Measurements from ENCODE around the gene TPR.

The TPR gene

DNA sequence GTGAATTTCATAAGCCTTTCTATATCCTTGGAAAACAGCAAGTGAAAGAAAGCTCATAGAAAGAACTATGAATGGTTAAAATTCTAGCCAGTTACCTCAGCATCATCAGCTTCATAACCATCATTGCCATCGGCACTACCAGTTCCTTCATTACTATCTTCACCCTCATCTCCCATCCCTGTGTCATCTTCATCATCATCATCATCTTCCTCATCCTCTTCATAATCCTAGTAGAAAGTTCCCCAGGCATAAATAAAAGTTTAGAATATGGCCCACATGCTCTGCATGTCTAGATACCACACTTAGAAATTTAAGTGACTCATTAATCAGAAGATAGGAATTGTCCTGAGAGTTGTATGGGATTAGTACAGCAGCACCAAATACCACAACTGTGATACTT lies 49.0 kb downstream of the TPR start:
- DNase-seq: no peak

DNA sequence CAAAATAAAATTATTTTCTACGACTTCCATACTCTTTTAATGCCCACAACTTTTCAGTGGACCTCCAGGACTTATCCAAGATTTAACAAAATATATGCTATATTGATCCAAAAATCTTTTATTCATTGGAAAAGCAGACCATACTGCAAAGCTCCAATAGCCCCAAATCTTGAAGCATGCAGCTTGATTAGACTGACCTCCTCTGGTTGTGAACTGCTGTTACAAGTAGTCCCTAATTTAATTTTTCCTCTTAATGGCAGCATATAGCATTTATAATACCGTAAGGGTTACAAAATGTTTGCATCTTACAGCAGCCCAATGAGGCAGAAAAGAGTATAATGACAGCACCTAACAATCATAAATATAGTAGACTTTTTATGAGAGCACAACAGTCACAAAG lies 49.8 kb downstream of the TPR start:
- DNase-seq: no peak

DNA sequence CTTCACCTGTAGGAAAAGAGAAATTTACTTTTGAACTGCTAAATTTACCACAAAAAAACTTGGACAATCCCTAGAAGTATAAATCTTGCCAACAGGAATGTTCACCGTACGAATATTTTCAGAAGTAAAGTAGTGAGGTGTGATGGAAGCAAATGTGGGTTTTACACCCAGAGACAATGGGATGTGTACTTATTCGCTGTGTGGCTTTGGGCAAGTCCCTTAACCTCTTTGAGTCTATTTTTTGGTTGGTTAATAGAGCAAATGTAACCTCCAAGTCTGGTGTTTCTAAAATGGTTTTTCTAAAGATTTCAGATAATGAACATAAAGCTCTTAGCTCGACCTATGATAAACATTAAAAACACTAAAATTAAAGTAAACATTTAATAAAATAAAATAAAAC lies 51.2 kb downstream of the TPR start:
- DNase-seq: no peak

DNA sequence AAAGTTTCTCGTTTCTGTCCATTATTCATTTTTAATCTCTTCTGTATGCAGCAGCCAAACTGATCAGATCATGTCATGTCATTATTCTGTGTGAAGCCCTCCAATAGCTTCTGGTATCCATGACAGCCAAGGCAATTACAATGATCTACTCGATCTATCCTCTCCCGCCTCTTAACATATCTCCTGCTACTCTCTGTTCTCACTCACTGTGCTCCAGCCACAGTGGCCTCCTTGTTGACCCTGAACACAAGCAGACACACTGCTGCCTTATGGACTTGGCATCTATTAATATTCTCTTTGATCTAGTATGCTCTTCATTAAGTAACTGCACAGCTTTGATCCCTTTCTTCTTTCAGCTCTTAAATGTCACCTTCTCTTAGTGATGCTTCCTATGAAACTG lies 59.5 kb downstream of the TPR start:
- no peak for DNase-seq

DNA sequence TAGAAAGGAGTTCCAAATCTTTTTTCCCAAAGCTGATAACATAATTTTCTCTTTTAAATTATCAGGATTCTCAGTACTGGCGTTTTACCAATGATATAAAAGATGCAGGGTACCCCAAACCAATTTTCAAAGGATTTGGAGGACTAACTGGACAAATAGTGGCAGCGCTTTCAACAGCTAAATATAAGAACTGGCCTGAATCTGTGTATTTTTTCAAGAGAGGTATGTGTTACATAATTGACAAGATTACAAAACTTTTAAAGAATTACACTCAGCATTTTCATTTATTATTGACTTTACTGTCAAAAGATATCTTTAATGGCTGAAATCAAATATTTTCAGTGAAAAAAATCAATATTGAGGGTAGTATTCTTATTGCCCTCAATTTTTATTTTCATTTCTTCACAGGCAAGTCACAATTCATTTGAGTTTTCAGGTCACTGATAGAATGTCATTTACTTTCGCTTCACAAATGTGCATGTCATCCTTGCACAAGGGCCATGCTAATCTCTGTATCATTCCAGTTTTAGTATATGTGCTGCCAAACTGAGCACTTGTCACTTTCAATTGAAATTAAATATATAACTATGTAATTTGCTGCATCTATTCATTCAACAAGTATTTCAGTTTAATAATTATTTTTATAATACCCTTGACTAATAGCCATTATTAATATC lies 63.5 kb downstream of the TPR start:
- DNase-seq: no peak

DNA sequence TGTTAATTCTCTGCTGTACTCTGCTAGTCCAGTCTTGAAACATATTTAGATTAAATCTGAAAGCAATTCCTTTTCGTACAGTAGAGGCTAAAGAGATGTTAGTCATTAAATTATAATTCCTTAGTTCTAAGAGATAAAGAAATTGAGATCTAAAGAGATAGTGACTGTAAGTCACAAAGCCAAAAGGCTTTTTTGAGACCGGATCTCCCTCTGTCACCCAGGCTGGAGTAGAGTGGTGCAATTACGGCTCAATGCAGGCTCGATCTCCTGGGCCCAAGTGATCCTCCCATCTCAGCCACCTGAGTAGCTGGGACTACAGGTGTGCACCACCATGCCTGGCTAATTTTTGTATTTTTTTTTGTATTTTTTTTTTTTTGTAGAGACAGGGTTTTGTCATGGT lies 64.7 kb downstream of the TPR start:
- DNase-seq: no peak

DNA sequence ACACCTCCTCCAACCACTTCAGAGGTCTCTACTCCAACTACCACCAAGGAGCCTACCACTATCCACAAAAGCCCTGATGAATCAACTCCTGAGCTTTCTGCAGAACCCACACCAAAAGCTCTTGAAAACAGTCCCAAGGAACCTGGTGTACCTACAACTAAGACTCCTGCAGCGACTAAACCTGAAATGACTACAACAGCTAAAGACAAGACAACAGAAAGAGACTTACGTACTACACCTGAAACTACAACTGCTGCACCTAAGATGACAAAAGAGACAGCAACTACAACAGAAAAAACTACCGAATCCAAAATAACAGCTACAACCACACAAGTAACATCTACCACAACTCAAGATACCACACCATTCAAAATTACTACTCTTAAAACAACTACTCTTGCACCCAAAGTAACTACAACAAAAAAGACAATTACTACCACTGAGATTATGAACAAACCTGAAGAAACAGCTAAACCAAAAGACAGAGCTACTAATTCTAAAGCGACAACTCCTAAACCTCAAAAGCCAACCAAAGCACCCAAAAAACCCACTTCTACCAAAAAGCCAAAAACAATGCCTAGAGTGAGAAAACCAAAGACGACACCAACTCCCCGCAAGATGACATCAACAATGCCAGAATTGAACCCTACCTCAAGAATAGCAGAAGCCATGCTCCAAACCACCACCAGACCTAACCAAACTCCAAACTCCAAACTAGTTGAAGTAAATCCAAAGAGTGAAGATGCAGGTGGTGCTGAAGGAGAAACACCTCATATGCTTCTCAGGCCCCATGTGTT lies 66.6 kb downstream of the TPR start:
- no peak for DNase-seq

DNA sequence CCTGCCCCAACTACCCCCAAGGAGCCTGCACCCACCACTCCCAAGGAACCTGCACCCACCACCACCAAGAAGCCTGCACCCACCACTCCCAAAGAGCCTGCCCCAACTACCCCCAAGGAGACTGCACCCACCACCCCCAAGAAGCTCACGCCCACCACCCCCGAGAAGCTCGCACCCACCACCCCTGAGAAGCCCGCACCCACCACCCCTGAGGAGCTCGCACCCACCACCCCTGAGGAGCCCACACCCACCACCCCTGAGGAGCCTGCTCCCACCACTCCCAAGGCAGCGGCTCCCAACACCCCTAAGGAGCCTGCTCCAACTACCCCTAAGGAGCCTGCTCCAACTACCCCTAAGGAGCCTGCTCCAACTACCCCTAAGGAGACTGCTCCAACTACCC lies 67.6 kb downstream of the TPR start:
- DNase-seq: no peak

DNA sequence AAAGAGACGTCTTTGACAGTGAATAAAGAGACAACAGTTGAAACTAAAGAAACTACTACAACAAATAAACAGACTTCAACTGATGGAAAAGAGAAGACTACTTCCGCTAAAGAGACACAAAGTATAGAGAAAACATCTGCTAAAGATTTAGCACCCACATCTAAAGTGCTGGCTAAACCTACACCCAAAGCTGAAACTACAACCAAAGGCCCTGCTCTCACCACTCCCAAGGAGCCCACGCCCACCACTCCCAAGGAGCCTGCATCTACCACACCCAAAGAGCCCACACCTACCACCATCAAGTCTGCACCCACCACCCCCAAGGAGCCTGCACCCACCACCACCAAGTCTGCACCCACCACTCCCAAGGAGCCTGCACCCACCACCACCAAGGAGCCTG lies 68.5 kb downstream of the TPR start:
- DNase-seq: no peak

DNA sequence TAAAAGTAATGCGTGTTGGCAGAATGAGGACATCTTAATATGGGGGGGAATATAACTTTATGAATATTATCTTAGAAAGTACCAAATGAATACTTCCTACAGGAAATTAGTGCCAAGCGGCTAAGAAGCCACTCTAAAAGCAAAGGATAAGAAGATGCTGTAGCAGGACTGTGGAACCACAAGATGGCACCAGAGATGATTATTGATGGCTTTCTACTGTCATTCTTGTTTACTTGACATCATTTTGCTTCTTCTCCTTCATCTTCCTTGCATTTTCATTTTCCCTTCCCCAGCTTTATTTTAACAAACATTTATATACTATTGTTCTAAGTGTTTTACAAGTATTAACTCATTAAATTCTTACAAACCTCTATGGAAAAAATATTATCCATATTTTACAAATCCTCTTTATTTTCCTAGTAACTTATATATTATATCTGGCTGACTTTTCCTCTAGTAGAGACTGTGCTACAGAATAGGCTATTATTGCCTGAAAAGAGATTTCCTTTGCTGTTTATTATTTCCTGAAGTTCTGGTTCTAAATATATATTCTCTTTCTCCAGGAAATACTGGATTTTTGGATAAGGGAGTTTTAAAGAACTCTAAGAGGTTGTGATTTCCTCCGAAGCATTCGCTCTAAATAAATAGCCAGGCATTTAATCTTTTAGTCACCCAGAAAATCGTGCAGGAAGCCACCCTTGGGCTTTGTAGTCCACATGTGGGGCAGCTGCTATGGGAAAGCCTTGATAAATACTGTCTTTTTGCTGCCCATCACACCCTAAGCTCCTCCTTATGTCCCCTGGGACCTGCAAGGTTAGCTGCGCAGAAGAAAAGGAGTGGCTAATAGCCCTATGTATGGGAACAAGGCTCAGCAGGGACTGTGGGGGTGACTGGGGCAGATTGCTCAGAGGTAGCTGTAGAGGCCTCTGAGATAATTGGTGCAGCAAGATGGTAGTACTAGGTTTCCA lies 69.8 kb downstream of the TPR start:
- DNase-seq: no peak

DNA sequence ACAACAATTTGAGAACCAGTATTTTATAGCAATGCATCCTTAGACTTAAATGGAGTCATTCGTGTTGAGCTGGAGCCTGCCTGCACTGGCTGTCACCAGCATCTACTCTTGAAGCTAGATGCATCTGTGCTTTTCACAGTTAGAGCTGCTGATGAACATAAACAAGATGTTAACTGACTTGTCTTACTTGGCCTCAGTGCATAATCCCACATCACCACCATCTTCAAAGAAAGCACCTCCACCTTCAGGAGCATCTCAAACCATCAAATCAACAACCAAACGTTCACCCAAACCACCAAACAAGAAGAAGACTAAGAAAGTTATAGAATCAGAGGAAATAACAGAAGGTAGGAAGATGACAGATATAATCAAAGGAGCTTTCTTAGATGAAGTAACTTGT lies 71.1 kb downstream of the TPR start:
- DNase-seq: no peak

DNA sequence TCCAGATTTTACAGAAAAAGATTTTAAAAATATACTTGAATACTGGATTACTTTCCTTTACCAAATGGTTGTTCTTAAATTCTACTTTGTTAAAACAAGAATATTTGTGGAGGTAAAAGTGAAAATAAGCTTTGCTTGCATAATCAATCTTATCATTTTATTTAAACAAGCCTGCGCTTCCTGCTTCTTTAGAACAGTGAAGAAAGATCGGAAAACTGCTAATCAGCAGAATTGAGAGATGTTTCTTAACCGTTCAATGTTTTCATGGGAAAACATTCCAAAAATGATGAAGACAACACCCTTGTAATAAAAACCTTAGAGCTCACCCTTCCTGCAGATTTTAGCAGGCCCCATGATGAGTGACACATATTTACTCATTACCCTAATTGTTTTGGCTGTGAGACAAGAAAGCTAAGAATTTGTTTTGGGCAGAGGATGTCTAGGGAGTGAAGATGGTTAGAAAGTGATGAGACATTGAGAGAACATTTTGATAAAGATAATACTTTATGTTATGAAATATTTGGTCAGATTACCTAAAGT lies 72.6 kb downstream of the TPR start:
- DNase-seq: no peak

DNA sequence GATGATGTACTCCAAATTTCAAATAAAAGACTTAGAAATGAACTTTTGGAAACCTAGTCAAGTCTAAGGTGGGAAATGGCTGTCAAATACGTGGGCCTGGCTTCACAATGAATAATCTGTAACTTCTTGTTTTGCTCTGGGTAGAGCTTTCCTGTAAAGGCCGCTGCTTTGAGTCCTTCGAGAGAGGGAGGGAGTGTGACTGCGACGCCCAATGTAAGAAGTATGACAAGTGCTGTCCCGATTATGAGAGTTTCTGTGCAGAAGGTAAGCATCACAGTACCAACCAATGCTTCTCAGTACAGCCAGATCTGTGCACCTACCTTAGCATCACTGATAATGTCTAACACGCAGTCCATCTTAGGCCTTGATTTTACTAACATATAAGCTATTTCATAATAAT lies 73.6 kb downstream of the TPR start:
- DNase-seq: no peak

DNA sequence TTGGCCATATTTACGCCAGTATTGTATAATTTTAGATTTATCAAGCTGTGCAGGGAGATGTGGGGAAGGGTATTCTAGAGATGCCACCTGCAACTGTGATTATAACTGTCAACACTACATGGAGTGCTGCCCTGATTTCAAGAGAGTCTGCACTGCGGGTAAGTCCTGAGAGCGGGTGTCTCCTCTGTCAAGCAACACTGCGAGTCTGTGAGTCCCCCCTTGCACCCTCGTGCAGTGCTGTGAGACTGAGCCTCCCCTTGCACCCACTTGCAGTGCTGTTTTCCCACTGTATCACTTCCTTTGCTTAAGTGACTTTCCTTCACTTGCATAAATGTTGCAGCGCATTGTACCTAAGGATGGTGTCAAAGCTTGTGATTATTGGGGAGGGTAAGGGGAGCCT lies 75.0 kb downstream of the TPR start:
- no peak for DNase-seq

DNA sequence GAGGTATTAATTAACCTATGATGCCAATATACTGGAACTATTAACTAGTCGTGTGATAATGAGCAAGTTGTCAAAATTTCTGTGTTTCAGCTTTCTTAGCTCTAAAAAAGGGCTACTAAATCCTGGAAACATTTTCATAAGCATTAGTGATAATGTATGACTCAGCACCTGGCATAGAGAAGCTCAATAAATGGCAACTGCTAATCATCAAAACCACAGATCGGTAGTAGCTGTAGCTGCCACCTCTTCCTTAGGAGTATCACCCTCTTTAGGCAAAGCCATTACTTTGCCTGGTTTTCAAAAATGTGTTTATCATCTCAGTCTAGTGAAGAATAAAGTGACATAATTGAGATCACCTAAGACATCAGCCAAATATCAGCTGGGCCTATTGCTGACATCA lies 75.5 kb downstream of the TPR start:
- DNase-seq: no peak

DNA sequence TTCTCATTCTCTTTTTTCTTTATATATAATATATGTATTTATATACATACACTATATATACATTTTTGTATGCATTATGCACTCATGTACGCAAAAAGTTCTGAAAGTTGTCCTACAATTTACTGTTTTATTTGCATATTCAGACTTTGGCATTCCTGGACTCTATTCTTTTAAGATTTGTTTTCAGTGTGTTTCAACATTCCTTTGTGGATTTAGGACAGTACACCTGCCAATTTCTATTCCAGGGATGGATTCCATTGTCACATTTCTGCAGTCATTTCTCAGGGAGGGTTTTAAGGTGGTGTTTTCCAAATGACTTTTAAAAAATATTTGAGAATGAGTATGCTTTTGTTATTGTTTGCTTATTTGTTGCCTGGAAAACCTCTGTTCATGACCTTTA lies 76.2 kb downstream of the TPR start:
- DNase-seq: no peak

DNA sequence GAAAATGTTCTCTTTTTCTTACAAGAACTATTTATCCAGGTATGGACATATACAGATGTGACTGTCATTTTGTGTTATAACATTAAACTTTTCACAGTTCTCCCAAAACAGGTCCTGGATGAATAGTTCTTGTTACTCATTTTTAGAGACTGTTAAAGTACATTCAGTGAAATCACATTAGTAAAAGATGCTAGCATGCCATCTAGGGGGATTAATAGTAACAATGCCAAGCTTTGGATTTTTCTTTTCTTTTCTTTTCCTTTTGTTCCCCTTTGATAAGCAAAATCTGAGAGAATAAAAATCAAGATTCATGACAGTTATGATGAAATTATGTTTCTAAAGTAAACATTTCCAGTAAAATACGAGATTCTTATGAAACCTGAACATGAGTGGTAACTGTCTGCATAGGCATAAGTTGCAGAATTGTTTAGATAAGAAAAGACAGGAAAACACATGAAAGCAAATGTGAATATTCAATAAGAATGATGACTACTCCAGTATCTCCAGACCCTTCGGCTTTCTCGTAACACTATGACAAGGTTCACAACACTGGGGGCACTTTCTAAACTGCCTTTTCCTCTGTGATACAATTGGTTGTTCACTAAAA lies 77.5 kb downstream of the TPR start:
- no peak for DNase-seq

DNA sequence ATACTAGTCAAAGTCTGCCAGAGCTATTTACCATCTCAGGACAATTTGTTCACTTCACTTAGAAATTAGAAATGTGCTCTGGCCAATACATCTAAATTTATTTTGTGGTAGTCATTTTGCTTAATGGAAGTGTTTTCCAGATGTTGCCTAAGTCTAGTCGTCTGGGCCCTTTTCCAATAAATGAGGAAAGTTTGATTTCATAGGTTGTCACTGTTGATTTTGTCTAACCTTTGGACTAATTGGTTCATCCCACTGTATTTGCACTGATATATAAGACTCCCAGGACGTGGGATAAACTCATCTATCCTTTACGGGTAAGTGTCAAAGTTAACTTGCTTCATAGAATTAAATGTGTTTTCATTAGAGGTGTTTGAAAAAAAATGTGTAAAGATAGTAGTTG lies 79.1 kb downstream of the TPR start, which contains the start of gene PRG4:
Gene PRG4 (plus strand): TSS at position 300 of the 400 bp plus-strand sequence.
- no peak for DNase-seq

DNA sequence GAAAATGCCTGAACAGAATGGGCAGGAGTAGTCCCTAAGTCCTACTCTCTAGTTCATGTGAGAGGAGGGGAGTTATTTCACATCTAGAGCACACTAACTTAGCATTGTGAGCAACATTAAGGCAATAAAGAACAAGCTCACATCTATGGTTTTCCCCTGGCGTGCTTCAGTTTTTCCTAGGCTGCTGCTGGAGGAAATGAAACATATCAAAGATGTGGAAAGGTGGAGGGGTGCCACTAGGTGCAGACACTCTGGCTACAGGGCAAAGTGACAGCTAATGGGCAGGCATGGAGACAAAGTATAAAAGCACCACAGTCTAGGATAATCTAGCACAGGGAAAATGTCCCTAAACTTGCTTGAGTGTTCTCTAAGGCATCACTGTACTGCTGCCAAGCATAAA lies 82.2 kb downstream of the TPR start:
- DNase-seq: no peak

DNA sequence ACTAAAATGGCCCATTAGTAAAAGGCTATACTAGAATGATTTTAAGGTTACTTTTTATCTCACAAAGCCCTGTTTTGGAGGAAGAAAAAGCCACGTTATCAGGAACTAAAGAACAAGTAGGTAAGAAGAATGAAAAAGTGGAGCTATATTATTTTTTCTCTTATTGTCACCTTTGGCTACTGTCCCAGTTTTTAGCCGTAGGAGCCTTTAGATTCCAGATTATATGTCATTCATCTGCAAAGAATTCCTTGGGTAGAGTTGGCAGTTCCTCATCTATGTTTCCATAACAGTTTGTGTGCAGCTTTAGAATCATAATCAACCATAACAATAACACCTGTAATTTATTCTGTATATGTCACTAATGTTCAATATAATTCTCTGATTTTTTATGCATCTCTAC lies 83.8 kb downstream of the TPR start:
- no peak for DNase-seq

DNA sequence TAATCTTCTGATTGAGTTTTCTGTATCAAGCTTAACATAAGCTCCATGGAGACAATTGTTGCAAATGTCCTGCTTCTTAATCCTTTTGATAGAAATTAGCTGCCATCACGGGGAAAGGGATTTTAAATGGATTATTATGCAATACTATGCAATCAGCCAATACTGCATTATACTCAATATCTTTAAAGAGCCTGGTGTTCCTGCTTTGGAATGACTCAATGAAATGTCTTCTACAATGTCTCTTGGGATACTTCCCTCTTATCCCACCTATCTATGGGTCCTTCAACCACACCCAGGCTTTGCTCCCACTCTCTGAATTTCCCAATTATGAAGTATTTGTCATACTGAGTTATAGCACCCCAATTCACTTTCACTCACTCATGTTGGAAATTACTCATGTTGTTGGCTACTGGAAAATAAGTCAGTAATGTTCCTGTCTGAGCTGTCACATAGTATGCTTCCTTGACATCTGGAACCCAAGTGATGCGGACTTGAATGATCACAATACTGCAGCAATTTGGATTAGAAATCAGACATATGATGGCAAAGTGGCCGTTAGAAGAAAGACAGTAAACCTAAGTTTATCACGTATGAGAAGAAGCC lies 85.0 kb downstream of the TPR start:
- no peak for DNase-seq

DNA sequence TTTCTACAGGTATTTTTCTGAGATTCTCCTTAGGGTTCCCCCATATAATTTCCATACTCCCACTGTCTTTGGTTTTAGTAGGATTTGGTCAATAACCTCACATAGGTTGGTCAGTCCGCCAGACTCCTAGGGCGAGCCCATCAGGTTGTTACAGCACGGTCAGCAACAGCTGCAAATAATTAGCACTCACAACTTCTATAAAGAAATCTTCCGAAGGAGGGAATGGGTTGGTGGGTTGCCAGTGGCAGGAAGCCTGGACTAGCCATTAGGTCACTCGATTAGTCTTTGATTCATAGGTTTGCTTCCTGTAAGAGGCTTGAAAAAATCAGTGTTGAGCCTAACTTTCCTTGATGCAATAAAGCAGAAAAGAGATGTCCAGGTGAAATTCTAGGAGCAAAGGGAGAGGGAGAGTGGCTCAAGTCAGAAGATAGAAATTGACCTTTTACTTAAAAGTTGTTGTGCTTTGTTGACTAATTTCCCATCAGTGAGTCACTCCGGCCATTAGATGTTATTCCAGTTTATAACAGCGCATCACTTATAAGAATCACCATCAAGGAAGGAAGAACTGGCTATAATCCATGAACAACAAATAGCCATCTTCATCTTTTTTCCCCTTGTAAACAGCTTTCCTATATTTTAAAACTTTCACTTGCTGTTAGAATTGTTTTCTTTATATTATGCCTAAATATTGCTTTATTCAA lies 88.3 kb downstream of the TPR start:
- DNase-seq: no peak

All from T-helper 9 cell (primary cell).